DOHH2 (cell line): ENCODE data around the gene IQSEC1.
A peak's percentile ranks its signal among the peaks of the same experiment; 100 is the strongest.

Experiments
- H3F3A ChIP-seq: fragments of 200-600 bp; sonication (generic), shearing (Covaris generic); 2 replicates; pipeline ENCODE4 v1.6.0; 2016; ENCODE audit warnings: antibody characterized with exemption, mild to moderate bottlenecking; ENCODE audit not compliant: control insufficient read depth, insufficient read depth
- H3K27ac ChIP-seq: fragments of 200-600 bp; sonication (generic); 2 replicates; pipeline ENCODE4 v1.5.1; 2014; ENCODE audit warnings: low read depth, mild to moderate bottlenecking, low read length, moderate library complexity
- H3K27me3 ChIP-seq: fragments of 200-600 bp; sonication (generic); 2 replicates; pipeline ENCODE4 v1.6.1; 2014; ENCODE audit warnings: mild to moderate bottlenecking, low read length, mixed read lengths; ENCODE audit not compliant: control insufficient read depth
- H3K36me3 ChIP-seq: fragments of 200-600 bp; sonication (generic); 2 replicates; pipeline ENCODE4 v1.6.1; 2014; ENCODE audit warnings: mild to moderate bottlenecking, low read length, moderate library complexity, mixed read lengths; ENCODE audit not compliant: control insufficient read depth
- H3K4me1 ChIP-seq: fragments of 200-600 bp; sonication (generic); 2 replicates; pipeline ENCODE4 v1.6.1; 2014; ENCODE audit warnings: mild to moderate bottlenecking, low read length, mixed read lengths; ENCODE audit not compliant: control insufficient read depth
- H3K4me2 ChIP-seq: fragments of 200-600 bp; sonication (generic); 2 replicates; pipeline ENCODE4 v1.6.0; 2014; ENCODE audit warnings: mild to moderate bottlenecking, low read length, moderate library complexity
- H3K4me3 ChIP-seq: fragments of 200-600 bp; sonication (generic); 2 replicates; pipeline ENCODE4 v1.5.1; 2014; ENCODE audit warnings: mild to moderate bottlenecking, low read length, mixed read lengths
- H3K79me2 ChIP-seq: fragments of 200-600 bp; sonication (generic); 2 replicates; pipeline ENCODE4 v1.6.1; 2014; ENCODE audit warnings: mild to moderate bottlenecking, low read length, mixed read lengths; ENCODE audit not compliant: control insufficient read depth
- H3K9me2 ChIP-seq: fragments of 200-600 bp; sonication (generic); replicated peaks from 2 replicates; pipeline ENCODE4 v1.6.1; 2014; ENCODE audit warnings: mild to moderate bottlenecking, low read length, mixed read lengths; ENCODE audit not compliant: control insufficient read depth
- H3K9me3 ChIP-seq: fragments of 200-600 bp; sonication (generic); 2 replicates; pipeline ENCODE4 v1.6.1; 2014; ENCODE audit warnings: antibody characterized with exemption, low read length, mixed read lengths; ENCODE audit not compliant: control insufficient read depth, insufficient read depth
- H4K20me1 ChIP-seq: fragments of 200-600 bp; sonication (generic); 2 replicates; pipeline ENCODE4 v1.6.0; 2014; ENCODE audit warnings: low read depth, mild to moderate bottlenecking, antibody characterized with exemption, low read length, moderate library complexity; ENCODE audit not compliant: control insufficient read depth, insufficient read depth
- EZH2phosphoT487 ChIP-seq: fragments of 200-600 bp; sonication (generic); IDR thresholded peaks from 2 replicates; pipeline ENCODE4 v1.6.1; 2017; ENCODE audit warnings: borderline replicate concordance, mild to moderate bottlenecking, antibody characterized with exemption, low read length, moderate library complexity, mixed read lengths
- TF ChIP-seq, protein P1 (sequence below): fragments of 200-600 bp; sonication (generic); IDR thresholded peaks from one replicate; pipeline ENCODE4 v1.5.1; 2014; ENCODE audit warnings: antibody characterized with exemption, mild to moderate bottlenecking, low read depth, low read length; ENCODE audit not compliant: poor library complexity, severe bottlenecking

The IQSEC1 gene

DNA sequence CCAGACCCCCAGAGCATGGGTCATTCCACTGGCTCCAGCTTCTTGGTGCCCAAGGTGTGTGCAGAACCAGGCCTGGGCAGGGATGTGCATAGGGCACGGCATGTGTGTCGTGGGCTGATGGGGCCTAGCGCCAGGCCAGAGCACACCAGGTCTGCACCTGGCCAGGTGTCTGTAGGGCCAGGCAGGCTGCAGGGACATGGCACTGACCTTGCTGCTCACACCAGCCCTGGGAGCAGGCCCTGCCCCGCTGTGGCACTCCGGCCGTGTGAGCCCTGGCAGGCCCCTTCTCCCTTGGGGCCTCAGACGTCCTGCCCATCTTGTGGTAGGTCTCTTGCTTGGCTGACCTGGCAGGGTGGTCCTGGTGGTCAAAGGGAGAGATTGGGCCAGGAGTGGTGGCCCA lies 147.6 kb downstream of the IQSEC1 start:
- Histone ChIP-seq H3K27me3 (no peaks in the 10 kb centered on the region), H3K27ac (no peak overlapping the region), H3K4me1 (peaks cover 9% of the 10 kb centered on the region), H3K79me2 (no peaks in the 10 kb centered on the region), H3K9me2 (no peaks in the 10 kb centered on the region), H3K4me2 (no peak overlapping the region), H4K20me1 (no peaks in the 10 kb centered on the region), H3F3A (no peaks in the 10 kb centered on the region), H3K9me3 (no peaks in the 10 kb centered on the region), H3K4me3 (no peak overlapping the region), H3K36me3 (no peaks in the 10 kb centered on the region)
- TF ChIP-seq, protein P1, sequence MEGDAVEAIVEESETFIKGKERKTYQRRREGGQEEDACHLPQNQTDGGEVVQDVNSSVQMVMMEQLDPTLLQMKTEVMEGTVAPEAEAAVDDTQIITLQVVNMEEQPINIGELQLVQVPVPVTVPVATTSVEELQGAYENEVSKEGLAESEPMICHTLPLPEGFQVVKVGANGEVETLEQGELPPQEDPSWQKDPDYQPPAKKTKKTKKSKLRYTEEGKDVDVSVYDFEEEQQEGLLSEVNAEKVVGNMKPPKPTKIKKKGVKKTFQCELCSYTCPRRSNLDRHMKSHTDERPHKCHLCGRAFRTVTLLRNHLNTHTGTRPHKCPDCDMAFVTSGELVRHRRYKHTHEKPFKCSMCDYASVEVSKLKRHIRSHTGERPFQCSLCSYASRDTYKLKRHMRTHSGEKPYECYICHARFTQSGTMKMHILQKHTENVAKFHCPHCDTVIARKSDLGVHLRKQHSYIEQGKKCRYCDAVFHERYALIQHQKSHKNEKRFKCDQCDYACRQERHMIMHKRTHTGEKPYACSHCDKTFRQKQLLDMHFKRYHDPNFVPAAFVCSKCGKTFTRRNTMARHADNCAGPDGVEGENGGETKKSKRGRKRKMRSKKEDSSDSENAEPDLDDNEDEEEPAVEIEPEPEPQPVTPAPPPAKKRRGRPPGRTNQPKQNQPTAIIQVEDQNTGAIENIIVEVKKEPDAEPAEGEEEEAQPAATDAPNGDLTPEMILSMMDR: no peak
- TF ChIP-seq EZH2phosphoT487: no peak

DNA sequence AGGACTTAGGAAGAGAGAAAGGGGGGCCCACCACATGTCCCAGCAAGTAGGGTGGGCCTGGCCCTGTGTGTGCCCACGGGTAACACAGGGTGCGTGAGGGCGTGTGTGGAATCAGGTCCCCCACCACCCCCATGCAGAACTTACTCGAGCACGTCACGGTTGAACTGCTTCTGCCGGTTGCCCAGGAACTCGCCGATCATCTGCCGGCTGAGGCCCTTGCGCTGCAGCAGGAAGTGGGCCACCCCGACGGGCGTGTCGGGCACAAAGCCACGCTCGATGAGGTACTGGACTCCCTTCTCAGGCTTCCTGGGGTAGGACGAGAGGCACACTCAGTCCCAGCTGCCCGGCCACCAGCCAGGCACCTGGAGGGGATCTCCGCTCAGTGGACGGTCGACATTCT lies 148.8 kb downstream of the IQSEC1 start:
- peak overlapping the region; percentile 39 for H3K4me2 ChIP-seq

DNA sequence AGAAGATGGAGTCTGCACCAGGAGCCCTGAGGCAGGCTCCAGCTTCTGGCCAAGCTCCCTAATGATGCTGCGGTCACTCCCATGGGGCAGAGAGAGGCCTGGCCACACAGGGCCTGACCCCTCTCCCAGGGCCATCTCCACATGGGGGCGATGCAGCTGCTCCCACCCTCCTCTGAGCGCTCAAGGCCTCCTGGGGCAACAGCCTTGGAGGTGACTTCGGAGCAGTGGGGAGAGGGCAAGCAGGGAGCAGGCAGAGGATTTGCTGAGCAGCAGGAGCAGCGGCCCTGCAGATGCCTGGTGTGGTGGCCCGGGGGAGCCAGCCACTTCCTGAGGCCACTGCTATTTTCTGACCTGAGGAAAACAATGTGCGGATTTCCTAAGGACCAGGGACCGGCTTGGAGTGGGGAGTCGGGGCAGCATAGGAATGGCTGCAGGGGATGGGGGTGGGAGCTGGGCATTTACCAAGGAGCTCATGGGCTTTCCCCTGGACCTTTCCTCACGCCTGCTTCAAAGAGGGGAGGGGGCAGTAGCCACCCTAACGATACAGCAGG lies 150.3 kb downstream of the IQSEC1 start:
- no peaks in the 10 kb centered on the region for H4K20me1 ChIP-seq
- no peaks in the 10 kb centered on the region for H3F3A ChIP-seq
- H3K27me3 ChIP-seq: no peaks in the 10 kb centered on the region
- H3K9me3 ChIP-seq: no peaks in the 10 kb centered on the region
- H3K4me1 ChIP-seq: peaks cover 9% of the 10 kb centered on the region
- TF ChIP-seq, protein P1: no peak
- no peak for TF ChIP-seq EZH2phosphoT487
- H3K79me2 ChIP-seq: no peaks in the 10 kb centered on the region
- H3K36me3 ChIP-seq: no peaks in the 10 kb centered on the region
- no peak overlapping the region for H3K4me3 ChIP-seq
- H3K4me2 ChIP-seq: no peak overlapping the region
- no peak overlapping the region for H3K27ac ChIP-seq
- H3K9me2 ChIP-seq: no peaks in the 10 kb centered on the region

More for the DNA sequence above, 148.8 kb downstream of the IQSEC1 start:
- H3F3A ChIP-seq: no peaks in the 10 kb centered on the region
- H3K9me3 ChIP-seq: no peaks in the 10 kb centered on the region
- no peak for TF ChIP-seq EZH2phosphoT487
- TF ChIP-seq, protein P1: no peak
- H3K9me2 ChIP-seq: no peaks in the 10 kb centered on the region
- H3K36me3 ChIP-seq: no peaks in the 10 kb centered on the region
- no peaks in the 10 kb centered on the region for H3K27me3 ChIP-seq
- H3K27ac ChIP-seq: no peak overlapping the region
- no peaks in the 10 kb centered on the region for H4K20me1 ChIP-seq
- H3K79me2 ChIP-seq: no peaks in the 10 kb centered on the region
- peaks cover 9% of the 10 kb centered on the region for H3K4me1 ChIP-seq
- no peak overlapping the region for H3K4me3 ChIP-seq

DNA sequence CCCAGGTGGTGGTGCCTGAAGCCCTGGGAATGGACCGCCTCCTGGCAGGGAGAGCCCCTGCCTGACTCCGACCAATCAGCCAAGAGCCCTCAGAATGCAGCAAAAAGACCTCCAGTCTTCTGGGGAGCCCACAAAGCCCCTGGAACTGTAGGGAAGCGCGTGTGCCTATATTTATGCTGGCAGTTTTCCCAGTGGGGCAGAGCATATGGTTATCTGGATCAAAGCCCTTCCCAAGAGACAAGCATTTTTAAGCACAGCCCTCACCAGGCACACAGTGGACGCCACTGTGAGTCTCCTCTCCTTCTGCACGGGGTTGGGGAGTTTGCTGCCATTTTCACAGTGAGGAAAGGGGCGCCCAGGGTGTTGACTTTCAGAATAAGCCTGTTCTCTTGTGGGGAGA lies 150.9 kb downstream of the IQSEC1 start:
- Histone ChIP-seq H3K27me3 (no peaks in the 10 kb centered on the region), H4K20me1 (no peaks in the 10 kb centered on the region), H3K36me3 (no peaks in the 10 kb centered on the region), H3K4me3 (no peak overlapping the region), H3K4me2 (no peak overlapping the region), H3K79me2 (no peaks in the 10 kb centered on the region), H3F3A (no peaks in the 10 kb centered on the region), H3K9me2 (no peaks in the 10 kb centered on the region), H3K27ac (no peak overlapping the region), H3K9me3 (no peaks in the 10 kb centered on the region), H3K4me1 (peaks cover 9% of the 10 kb centered on the region)
- no peak for TF ChIP-seq EZH2phosphoT487
- TF ChIP-seq, protein P1: no peak
